ENCODE measurements around the gene B2M. TPM values are rescaled to one million over a fixed set of nuclear protein-coding genes. Genes with fewer than 3 reads are reported as not detected.

B2M gene
- total and polyA plus RNA-seq, 2 of the 13 experiments (the other 11 are each of a cell fraction or from before 2014, with no cell fraction given) = 784 to 857 TPM

GRCh38 chr15:44728576-44729407 lies 17.5 kb downstream of the B2M start (continued):
- 0 out of 2 replicates have a peak, but pooled peaks have one; percentile 10 for TF ChIP-seq NFAT5 (CRISPR knock-in tag; IDR thresholded peaks at IDR 0.05)
- peak; percentile 26 for TF ChIP-seq ASH2L (IDR thresholded peaks at IDR 0.05; ENCODE audit: insufficient read length, low read depth, low read length)
- peak; percentile 72 for TF ChIP-seq YEATS4 (CRISPR knock-in tag; IDR thresholded peaks at IDR 0.05; ENCODE audit: borderline replicate concordance)
- TF ChIP-seq ARNT2 (CRISPR knock-in tag; IDR thresholded peaks at IDR 0.05; ENCODE audit: low read depth) = peak; percentile 66; the same call in 1 of the 2 replicates
- peak; percentile 78 for TF ChIP-seq PHF21A (CRISPR knock-in tag; IDR thresholded peaks at IDR 0.05)
- TF ChIP-seq ZFP36L1 (CRISPR knock-in tag; IDR thresholded peaks at IDR 0.05) = 0 out of 2 replicates have a peak, but pooled peaks have one; percentile 66
- peak; percentile 37 for TF ChIP-seq AGO1 (IDR thresholded peaks at IDR 0.05; ENCODE audit: low read depth, low read length, poor library complexity, severe bottlenecking)
- TF ChIP-seq FOXP1 (IDR thresholded peaks at IDR 0.05) = no peak
- peak; percentile 9; the same call in 1 of the 2 replicates for TF ChIP-seq FOXP1 (CRISPR knock-in tag; IDR thresholded peaks at IDR 0.05)
- no peak for TF ChIP-seq U2AF1 (optimal IDR thresholded peaks at IDR 0.05; ENCODE audit: low read depth, low read length)
- TF ChIP-seq NFRKB (IDR thresholded peaks at IDR 0.05) = no peak
- 0 out of 2 replicates have a peak, but pooled peaks have one; percentile 61 for TF ChIP-seq ZNF225 (CRISPR knock-in tag; IDR thresholded peaks at IDR 0.05)
- no peak for TF ChIP-seq HMGA1 (CRISPR knock-in tag; conservative IDR thresholded peaks at IDR 0.05)
- peak; percentile 11; the same call in 1 of the 2 replicates for TF ChIP-seq HNF1A (IDR thresholded peaks at IDR 0.05; ENCODE audit: low read depth)
- TF ChIP-seq HNF1A (CRISPR knock-in tag; IDR thresholded peaks at IDR 0.05; ENCODE audit: borderline replicate concordance) = no peak; the same call in 1 of the 2 replicates
- peak; percentile 52; the same call in 1 of the 2 replicates for TF ChIP-seq CCDC6 (CRISPR knock-in tag; IDR thresholded peaks at IDR 0.05)
- peak; percentile 53; the same call in 1 of the 2 replicates for TF ChIP-seq ZNF281 (CRISPR knock-in tag; IDR thresholded peaks at IDR 0.05; ENCODE audit: borderline replicate concordance)
